Vagina (tissue), 2 donors: ENCODE data around the gene RNASEH1.

Source experiments
- CTCF ChIP-seq, 3 experiments: fragments of 450-650 bp in 2 of 3; fragments of 200-600 bp in 1 of 3; sonication (generic) in 1 of 3; IDR thresholded peaks; one replicate each; pipeline ENCODE4 v1.5.1; 2017 to 2019; ENCODE audit warnings: antibody characterized with exemption in 3 of 3, mild to moderate bottlenecking in 2 of 3, moderate library complexity in 2 of 3
- POLR2A ChIP-seq, 2 donors: fragments of 450-650 bp; IDR thresholded peaks; one replicate each; pipeline ENCODE4 v1.6.1; 2017; ENCODE audit warnings: antibody characterized with exemption in 2 of 2, mild to moderate bottlenecking in 2 of 2, moderate library complexity in 2 of 2
- POLR2AphosphoS5 ChIP-seq, 2 donors: sonication (generic); formaldehyde crosslinking; IDR thresholded peaks; one replicate each; pipeline ENCODE4 v1.9.0; 2017; ENCODE audit warnings: antibody characterized with exemption in 2 of 2, mild to moderate bottlenecking in 2 of 2, low read depth in 1 of 2; ENCODE audit not compliant: insufficient read depth in 1 of 2

- TF ChIP-seq CTCF (IDR thresholded peaks at IDR 0.05) (no peak), POLR2A (IDR thresholded peaks at IDR 0.05) (no peak), POLR2AphosphoS5 (IDR thresholded peaks at IDR 0.05; ENCODE audit: insufficient read depth in 1 of 2, low read depth in 1 of 2) (no peak)
Observed at GRCh38 chr2:3606370-3607201, 48.5 kb upstream of the RNASEH1 start.
